ENCODE data around the gene TMEM184C.

TMEM184C gene

DNA sequence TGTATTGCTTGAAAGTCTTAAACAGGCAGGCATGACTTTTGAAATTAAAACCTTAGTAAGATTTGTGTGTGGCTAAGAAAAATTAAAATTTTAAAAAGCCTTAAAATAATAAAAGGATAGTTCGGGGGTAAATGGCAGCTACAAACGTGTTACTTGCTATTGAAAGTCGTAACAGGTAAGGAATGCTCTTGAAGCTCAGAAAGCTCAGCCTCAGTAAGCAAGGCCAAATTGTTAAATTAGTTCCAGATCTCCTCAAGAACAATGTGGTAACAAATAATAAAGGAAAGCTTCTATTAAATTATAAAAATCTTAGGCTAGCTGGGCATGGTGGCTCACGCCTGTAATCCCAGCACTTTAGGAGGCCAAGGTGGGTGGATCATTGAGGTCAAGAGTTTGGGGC, 41.3 kb downstream of the TMEM184C start:
- DNase-seq = no peak

DNA sequence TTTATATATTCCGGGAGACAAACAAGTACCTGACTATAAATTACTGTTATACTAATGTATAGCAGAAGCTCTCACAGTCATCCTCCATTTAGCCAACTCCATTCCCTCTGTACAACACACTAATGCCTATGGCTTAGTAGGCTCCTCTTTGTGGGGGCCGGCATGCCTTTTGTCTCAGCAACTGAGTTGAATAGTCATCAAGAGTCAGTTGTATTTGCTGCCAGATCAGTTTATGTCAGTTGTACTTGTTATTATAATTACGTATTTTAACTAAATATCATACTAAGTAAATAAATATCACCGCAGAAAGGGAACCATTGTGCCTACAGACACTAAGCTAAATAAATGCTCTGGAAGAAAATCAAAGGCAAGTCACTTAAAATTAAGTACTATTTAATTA, 56.9 kb downstream of the TMEM184C start:
- no peak for DNase-seq

DNA sequence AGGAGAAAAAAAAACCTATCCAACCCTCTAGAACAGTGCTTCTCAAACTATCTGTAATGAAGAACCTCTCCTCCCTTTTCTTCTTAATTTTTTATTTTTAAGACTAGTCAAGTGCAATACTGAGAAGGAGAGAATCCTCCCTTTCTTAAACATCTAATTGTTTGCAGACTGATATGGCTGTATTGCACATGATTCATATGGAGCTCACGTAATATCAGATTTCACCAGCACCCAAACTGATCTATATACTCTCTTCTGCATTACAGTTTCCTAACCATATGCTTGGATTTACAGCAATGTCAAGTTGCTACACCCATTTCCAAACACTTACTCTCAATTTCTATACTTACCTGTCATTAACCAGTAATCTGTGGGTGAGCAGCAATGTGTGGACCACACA, 57.3 kb downstream of the TMEM184C start:
- no peak for DNase-seq

DNA sequence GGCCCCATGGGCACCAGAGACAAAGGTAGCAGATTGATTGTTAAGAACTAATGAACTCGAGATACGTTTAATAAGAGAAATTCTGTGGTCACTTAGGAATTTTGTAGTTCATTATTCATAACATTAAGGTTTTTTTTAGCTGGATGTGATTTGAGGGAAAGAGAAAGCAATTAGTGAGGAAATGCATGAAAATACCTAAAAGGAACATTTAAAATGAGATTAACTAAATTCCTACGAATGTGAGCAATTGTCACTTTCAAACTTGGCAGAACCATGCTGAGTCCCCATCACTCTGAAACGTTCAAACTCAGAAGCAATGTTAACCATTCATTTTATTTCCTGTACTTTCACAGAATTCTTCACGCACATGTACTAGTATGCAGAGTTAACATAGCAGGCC, 60.9 kb downstream of the TMEM184C start:
- DNase-seq = no peak

DNA sequence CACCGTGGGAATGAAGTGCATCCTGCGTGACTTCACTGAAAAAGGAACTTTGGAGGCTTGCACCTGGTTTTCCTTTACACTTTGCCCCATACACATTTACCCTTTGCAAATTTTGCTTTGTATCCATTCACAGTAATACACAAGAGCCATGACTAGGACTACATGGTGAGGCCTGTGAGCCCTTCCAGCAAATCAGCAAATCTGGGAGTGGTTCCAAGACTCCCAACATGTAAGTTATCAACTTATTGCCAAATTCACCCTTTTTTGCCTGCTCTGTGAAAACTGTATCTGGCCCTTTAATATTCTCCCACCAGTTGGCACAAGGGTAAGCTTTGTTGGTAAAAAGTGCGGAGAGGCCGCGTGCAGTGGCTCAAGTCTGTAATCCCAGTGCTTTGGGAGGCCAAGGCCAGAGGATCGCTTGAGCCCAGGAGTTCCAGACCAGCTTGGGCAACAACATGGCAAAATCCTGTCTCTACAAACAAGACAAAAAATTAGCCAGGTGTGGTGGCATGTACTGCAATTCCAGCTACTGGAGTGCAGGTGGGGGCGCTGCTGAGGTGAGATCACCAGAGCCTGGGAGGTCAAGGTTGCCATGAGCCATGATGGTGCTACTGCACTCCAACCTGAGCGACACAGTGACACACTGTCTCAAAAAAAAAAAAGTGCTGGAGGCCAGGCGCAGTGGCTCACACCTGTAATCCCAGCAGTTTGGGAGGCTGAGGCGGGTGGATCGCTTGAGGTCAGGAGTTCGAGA, 61.8 kb downstream of the TMEM184C start:
- DNase-seq = no peak

DNA sequence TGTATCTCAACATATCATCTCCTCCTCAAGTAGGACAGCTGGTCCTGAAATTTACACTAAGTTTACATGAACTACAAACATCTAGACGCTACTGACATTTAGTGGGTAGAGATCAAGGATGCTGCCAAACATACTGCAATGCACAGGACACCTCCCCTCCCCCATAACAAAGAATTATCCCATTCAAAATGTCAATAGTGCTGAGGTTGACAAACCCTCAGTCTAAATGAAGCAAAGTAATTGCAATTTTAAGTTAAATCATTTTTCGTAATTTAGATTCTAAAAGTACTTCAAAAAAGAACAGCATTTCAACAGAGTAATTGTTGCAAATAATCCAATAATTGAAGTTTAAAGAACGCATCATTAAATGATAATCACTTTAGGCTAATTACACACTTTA, 65.6 kb downstream of the TMEM184C start:
- no peak for DNase-seq

DNA sequence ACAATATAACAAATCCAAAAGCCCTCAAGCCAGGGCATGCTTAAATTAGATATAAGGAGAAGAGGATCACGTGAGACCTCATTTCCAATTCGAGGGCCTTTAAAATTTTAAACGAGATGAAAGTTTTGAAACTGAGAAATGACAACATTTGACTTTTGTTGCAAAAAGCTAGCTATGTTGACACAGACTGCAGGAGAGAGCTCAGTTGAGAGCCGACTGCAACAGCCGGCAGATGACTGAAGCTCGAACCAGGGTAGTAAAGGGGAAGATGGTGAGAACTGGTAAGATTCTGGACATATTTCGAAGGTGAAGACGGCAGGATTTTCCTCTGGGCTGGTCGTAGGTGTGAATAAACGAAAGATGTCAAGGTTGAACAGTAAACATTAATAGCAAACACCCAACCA, 66.0 kb downstream of the TMEM184C start:
- no peak for DNase-seq

DNA sequence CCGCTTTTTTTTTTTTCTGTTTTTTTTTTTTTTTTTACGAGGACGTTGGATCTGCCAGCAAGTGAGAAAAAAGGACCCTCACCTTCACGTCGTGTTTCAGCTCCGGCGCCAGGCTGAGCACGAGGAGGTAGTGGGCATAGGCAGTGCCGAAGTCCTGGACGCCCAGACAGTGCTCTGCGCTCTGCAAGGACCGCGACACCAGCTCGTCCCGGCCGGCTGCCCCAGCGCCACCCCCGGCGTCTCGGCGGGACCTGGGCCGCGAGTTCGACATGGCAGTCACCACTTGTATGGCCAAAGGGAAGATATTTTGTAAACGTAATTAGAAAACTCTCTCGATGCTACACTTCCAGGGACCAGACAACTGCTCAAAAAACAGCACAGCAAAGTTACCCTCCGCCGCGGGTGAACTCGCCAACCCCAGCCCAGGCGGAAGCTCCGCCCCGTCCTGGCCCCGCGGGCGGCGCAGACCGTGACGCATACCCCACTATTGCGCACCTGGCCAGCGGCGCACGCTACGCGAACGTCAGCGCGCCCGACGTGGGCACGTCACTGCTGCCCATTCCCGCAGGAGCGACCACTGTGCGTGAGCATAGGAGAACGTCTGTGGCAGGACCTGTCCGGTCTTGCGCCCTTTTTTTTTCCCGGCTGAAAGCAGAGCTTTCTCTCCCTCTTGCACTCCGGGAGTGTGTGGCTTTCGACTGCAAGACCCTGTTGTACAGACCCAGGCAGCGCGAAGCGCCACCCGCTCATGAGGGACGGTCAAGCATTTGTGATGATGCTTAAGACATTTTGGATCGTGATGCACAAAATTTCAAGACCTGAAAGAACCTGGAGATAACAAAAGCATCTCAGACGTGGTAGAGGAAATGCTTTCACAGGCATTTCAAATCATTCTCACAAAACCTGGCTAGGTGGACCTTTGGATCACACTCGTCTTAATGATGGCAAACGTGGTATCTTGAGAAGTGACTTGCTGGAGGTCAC, 66.8 kb downstream of the TMEM184C start, which contains the start of gene PRMT9:
Gene PRMT9 (minus strand): TSS at position 447 of the 984 bp plus-strand sequence. CDS start 176 bp downstream, at position 271.
- peak; percentile 31 to 75 for DNase-seq

DNA sequence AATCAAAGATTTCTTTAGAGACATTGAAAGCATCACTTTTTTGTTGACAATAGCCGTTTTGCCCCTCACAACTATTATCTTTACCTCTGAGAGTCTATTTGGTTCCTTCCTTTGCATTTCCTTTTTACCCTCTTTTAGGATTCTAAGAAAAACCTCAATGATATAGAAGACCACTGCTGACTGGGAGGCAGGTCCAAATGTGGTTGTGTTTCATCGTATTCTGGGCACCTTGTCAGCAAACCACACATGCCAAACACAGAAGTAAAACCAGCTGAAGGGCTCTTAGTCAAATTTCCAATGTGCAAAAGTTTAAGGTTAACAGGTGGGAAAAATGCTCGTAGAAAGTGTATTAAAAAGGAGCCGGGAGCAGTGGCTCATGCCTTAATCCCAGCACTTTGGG, 71.9 kb downstream of the TMEM184C start:
- DNase-seq = no peak

DNA sequence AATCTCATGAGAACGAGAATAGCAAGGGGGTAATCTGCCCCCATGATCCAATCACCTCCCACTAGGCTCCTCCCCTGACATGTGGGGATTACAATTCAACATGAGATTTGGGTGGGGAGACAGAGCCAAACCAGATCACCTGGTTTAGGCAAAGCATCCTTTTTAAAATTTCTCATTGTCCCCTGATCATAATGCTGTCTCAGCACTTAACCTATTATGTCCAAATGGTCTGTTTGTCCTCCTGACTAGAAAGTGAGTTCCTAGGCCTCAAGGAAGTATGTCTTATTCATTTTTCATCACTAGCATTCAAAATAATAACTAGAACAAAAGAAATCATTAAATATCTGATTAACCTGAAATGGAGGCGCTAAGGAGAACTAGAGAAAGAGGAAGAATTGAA, 74.6 kb downstream of the TMEM184C start:
- no peak for DNase-seq

DNA sequence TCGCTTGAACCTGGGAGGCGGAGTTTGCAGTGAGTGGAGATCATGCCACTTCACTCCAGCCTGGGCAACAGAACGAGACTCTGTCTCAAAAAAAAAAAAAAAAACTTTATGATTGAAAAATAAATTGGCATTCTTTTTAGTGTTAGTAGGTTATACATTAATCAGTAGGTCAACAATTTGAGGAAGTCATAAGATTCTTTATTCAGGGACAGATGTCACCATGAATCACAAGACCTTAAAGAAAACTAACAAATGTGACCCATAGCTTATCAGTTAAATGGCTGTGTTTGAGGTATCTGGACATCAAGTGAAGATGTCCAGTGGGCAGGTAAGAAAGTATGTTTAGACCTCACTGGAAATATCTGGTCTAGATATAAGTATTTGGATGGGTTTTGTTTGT, 76.0 kb downstream of the TMEM184C start:
- DNase-seq = no peak

DNA sequence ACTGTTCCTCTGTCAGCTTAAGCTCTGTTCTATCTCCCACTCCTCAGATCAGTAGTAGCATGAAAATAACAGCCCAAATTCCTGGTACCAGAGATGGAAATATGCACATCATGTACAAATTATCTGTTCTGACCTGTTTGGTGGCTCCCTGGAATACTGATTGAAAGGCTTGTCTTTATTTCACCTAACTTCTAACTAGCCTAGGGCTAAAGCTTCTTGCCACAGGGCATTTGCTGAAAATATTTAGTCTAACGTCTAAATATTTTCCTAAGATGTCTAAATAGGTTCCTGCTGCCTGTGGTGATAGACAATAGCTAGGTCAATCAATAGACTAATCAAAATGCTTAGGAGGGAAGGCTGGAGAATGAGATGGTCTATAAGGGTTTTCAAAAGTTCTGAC, 79.7 kb downstream of the TMEM184C start:
- DNase-seq = no peak

DNA sequence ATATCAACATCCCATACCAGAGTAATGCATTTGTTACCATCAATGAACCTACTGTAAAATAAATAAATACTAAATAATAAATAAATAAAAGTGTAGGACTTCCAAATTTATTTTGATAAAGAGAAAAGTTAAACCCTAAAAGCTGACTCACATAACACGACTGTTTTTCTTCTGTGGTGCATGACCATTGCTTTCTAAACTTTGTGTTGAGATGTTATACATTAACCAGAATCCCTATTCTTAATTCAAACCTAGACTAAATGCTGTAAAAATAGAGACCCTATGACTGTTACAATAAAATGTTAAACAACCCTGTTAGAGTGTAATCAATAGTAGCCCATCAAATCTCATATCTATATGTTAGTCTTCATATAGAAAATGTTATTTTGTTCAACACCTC, 87.6 kb downstream of the TMEM184C start:
- no peak for DNase-seq

DNA sequence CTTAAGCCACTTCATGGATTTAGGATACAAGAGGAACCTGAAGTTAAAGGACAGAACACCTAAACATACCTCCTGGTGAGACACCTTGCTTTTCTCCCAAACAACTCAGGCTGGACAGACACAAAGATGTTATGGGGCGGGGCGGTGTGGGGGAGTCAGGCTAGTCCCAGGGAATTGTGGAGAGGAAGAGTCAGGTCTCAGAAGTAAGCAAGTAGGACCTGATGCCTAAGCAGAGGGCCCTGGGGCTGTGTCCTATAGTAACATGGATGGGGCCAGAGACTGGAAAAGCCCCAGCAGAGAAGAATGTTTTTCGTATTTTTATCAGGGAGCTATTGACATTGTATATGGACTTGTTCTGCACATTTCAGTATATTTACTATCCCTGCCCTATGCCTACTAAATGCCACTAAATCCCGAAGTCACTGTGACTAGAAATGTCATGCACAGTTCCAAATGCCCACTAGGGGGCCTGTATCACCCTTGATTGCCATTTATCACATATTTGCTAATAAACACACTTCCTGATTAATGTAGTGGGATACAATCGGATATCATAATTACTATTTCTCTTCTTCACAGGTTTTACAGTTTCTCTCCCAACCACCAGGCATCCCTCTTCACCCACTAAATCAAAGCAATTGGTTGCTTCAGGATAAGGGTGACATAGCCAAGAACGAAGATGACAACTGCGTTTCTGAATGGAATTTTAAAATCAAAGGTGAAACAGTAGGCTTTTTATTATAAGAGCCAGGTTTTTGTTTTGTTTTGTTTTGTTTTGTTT, 90.9 kb downstream of the TMEM184C start:
- peak in 1 of 2 experiments; percentile 36 for DNase-seq

DNA sequence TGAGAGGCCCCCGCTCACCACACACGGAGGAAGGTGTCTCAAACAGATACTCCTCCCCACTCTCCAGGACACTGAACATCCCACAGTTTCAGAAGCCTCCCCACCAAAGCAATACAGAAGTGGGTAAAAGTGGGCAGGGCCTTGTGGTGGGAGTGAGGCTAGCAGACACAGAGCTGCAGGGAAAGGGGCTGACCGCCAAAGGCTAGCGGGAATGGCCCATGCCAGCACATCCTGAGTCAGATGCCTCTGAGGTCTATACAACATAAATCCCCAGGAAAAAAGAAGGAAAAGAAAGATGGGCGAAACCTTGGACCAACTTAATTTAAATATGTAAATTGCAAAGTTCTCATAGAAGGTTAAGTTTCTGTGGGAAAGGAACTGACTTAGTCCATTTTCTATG, 92.8 kb downstream of the TMEM184C start:
- DNase-seq = no peak

DNA sequence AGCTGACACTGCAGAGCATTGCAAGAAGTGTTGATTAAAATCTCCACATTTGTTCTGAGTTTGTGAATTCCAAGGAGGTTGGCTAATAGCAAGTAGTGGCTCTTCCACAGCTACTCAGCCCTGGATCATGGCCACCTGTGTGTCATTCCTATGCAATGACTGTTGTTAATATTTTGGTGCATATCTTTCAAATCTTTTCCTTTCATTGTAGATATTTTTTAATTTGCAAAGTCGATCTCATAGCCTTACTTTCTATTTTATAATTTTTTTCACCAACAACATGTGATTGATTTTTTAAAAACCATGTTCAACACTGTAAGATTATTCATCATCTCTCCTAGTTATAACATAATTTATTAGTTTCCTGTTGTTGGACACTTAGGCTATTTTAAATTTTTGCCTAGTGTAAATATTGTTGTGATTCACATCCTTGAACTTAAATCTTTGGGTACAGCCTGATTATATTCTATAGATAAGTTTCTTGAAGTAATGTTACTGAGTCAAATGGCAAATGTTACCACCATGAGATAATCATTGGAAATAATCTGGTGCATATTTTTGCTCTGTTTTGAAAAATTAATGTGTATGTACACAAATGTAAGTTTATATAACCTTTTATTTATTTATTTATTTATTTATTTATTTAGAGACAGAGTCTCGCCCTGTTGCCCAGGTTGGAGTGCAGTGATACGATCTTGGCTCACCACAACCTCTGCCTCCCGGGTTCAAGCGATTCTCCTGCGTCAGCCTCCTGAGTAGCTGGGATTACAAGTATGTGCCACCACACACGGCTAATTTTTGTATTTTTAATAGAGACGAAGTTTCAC, 97.6 kb downstream of the TMEM184C start:
- peak in 1 of 2 experiments; percentile 12 for DNase-seq

DNA sequence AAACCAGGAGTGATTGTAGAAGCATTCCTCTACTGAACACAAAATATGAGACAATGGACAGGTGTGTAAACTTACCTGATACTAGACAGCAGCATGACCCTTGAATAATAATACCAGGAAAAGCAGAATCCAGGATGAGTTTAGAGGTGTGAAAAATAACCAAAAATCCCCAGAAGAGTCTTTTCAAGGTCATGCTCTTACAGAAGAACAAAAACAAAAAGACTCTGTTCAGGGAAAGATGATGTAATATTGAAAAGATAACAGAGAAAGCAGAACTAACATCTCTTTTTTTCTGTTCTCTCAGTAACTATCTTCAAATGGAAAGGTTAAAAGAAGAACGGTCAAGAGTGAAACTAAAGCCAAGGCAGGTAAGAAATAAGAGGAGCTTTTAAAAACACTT, 100.7 kb downstream of the TMEM184C start:
- DNase-seq = no peak
